IMR-90 (cell line): Measurements from ENCODE around the gene CD300C. TPM values are rescaled to one million over a fixed set of nuclear protein-coding genes. Genes with fewer than 3 reads are reported as not detected.

ENCODE experiments used
- ATAC-seq: fragments of 200-7000 bp; cut with Tn5 transposase; 2 replicates; pipeline ENCODE4 v1.9.1; 2020; ENCODE audit warnings: low read depth, mild to moderate bottlenecking, moderate library complexity
- BruUV-seq: library from RNA; stranded (reverse); fragments of 400-500 nt; replicated peaks from 2 replicates; lab custom pipeline; 2021; lab: Mats Ljungman, UMichigan
- CTCF ChIA-PET: fragments of 300-600 bp; formaldehyde crosslinking; extraction: SDS; loops from one replicate; lab custom pipeline; 2021; ENCODE audit warnings: antibody characterized with exemption; lab: Yijun Ruan, JAX
- POLR2A ChIA-PET: fragments of 300-600 bp; sonication (Branson Sonifier 250); formaldehyde crosslinking; loops from one replicate; lab custom pipeline; 2022; ENCODE audit warnings: antibody characterized with exemption; ENCODE audit not compliant: unreplicated experiment; lab: Charles Lee
- DNase-seq: peaks from one replicate; pipeline ENCODE4 v3.0.0; 2013
- H2AFZ ChIP-seq: replicated peaks from 2 replicates; pipeline ENCODE3; 2013; ENCODE audit warnings: low read length, mild to moderate bottlenecking; ENCODE audit not compliant: poor library complexity
- H2AK5ac ChIP-seq: 2 replicates; pipeline ENCODE4 v1.6.1; 2013; ENCODE audit warnings: low read depth, low read length, inconsistent platforms
- H2AK9ac ChIP-seq: replicated peaks from 2 replicates; pipeline ENCODE3; 2013; ENCODE audit warnings: mild to moderate bottlenecking, low read depth, low read length, moderate library complexity; ENCODE audit not compliant: poor library complexity
- H2BK120ac ChIP-seq: 2 replicates; pipeline ENCODE4 v1.6.1; 2013; ENCODE audit warnings: low read depth, low read length, inconsistent platforms
- H2BK15ac ChIP-seq: 3 replicates; pipeline ENCODE4 v1.6.1; 2013; ENCODE audit warnings: low read depth, low read length, inconsistent platforms
- H2BK20ac ChIP-seq: 2 replicates; pipeline ENCODE4 v1.6.1; 2013; ENCODE audit warnings: low read depth, mild to moderate bottlenecking, inconsistent platforms, low read length, moderate library complexity
- H2BK5ac ChIP-seq: 2 replicates; pipeline ENCODE4 v1.6.1; 2013; ENCODE audit warnings: mild to moderate bottlenecking, low read depth, low read length, inconsistent platforms; ENCODE audit not compliant: poor library complexity, severe bottlenecking
- H3K14ac ChIP-seq: replicated peaks from 2 replicates; pipeline ENCODE4 v1.6.1; 2013; ENCODE audit warnings: low read depth, low read length, inconsistent platforms
- H3K18ac ChIP-seq: 2 replicates; pipeline ENCODE4 v1.6.1; 2013; ENCODE audit warnings: low read depth, low read length, control low read depth
- H3K23ac ChIP-seq: 2 replicates; pipeline ENCODE4 v1.6.1; 2013; ENCODE audit warnings: low read depth, low read length, inconsistent platforms
- H3K27ac ChIP-seq: 2 replicates; pipeline ENCODE4 v1.5.1; 2013; ENCODE audit warnings: mild to moderate bottlenecking, control low read depth, low read length; ENCODE audit not compliant: insufficient read depth
- H3K27me3 ChIP-seq: 2 replicates; pipeline ENCODE4 v1.6.1; 2013; ENCODE audit warnings: low read length; ENCODE audit not compliant: control insufficient read depth, insufficient read depth
- H3K36me3 ChIP-seq: 2 replicates; pipeline ENCODE4 v1.6.1; 2013; ENCODE audit warnings: low read length, mixed read lengths; ENCODE audit not compliant: control insufficient read depth, insufficient read depth
- H3K4ac ChIP-seq: 2 replicates; pipeline ENCODE4 v1.6.1; 2013; ENCODE audit warnings: low read depth, low read length, inconsistent platforms
- H3K4me1 ChIP-seq: 2 replicates; pipeline ENCODE4 v1.6.1; 2013; ENCODE audit warnings: low read length, mixed read lengths; ENCODE audit not compliant: control insufficient read depth, insufficient read depth
- H3K4me2 ChIP-seq: 2 replicates; pipeline ENCODE4 v1.6.1; 2013; ENCODE audit warnings: low read depth, mild to moderate bottlenecking, control low read depth, low read length, moderate library complexity
- H3K4me3 ChIP-seq: 2 replicates; pipeline ENCODE4 v1.5.1; 2013; ENCODE audit warnings: low read depth, mild to moderate bottlenecking, control low read depth, low read length, moderate library complexity; ENCODE audit not compliant: insufficient read depth
- H3K56ac ChIP-seq: 2 replicates; pipeline ENCODE4 v1.6.1; 2013; ENCODE audit warnings: low read length, inconsistent platforms; ENCODE audit not compliant: insufficient read depth; ENCODE audit errors: extremely low read depth
- H3K79me1 ChIP-seq, 2 experiments: 2 replicates each; pipeline ENCODE4 v1.6.1; 2013; ENCODE audit warnings: low read length in 2 of 2, inconsistent platforms in 1 of 2, low read depth in 1 of 2
- H3K9ac ChIP-seq: 2 replicates; pipeline ENCODE4 v1.6.1; 2013; ENCODE audit warnings: low read depth, low read length, control low read depth
- H3K9me1 ChIP-seq: 2 replicates; pipeline ENCODE4 v1.6.1; 2013; ENCODE audit warnings: low read length, inconsistent platforms; ENCODE audit not compliant: insufficient read depth
- H3K9me3 ChIP-seq: 2 replicates; pipeline ENCODE4 v1.6.1; 2013; ENCODE audit warnings: low read length; ENCODE audit not compliant: control insufficient read depth, insufficient read depth
- H4K20me1 ChIP-seq: 2 replicates; pipeline ENCODE4 v1.6.1; 2013; ENCODE audit warnings: low read length, inconsistent platforms; ENCODE audit not compliant: insufficient read depth
- H4K5ac ChIP-seq: 2 replicates; pipeline ENCODE4 v1.6.1; 2013; ENCODE audit warnings: mild to moderate bottlenecking, low read depth, low read length, control low read depth
- H4K8ac ChIP-seq, 2 experiments: 2 replicates each; pipeline ENCODE4 v1.6.1; 2013; ENCODE audit warnings: low read depth in 2 of 2, low read length in 2 of 2, control low read depth in 1 of 2, inconsistent platforms in 1 of 2
- H4K91ac ChIP-seq: 2 replicates; pipeline ENCODE4 v1.6.1; 2013; ENCODE audit warnings: low read depth, low read length, inconsistent platforms; ENCODE audit not compliant: insufficient read depth
- MAZ ChIP-seq: IDR thresholded peaks from 2 replicates; pipeline ENCODE4 v1.6.1; 2012; ENCODE audit warnings: low read depth, mild to moderate bottlenecking, low read length, improper control_type of control experiment, moderate library complexity, borderline replicate concordance
- WGBS, 2 experiments: methylation state at CpG; one replicate each; pipeline versions ENCODE4 v1.1.5 to v1.1.7; 2013; ENCODE audit warnings: missing lambda C conversion rate in 2 of 2; ENCODE audit not compliant: insufficient read length in 1 of 2; ENCODE audit errors: extremely low coverage in 2 of 2; 5-methylcytosine and 5-hydroxymethylcytosine counted together
- dilution Hi-C: fragments of 300-500 bp; cut with HindIII; formaldehyde crosslinking; loops from one replicate; pipeline ENCODE4 v1.14.3; 2018; ENCODE audit warnings: low sequenced_read_pairs; ENCODE audit not compliant: unreplicated experiment
- in situ Hi-C: fragments of 300-500 bp; cut with MboI; formaldehyde crosslinking; loops from 3 replicates; pipeline ENCODE4 v1.14.3; 2019; ENCODE audit warnings: low sequenced_read_pairs, inconsistent platforms, mixed read lengths
- intact Hi-C: fragments of 100-400 bp; cut with micrococcal nuclease; formaldehyde crosslinking; loops from 2 replicates; pipeline ENCODE4 v1.10.0; 2022
- polyA plus RNA-seq, 3 experiments: library from polyadenylated mRNA; depleted of rRNA; stranded (reverse); fragments of >200 nt; gene quantifications; 2 replicates each; pipeline ENCODE4 v1.2.3, GENCODE V29; 2012; ENCODE audit warnings: low replicate concordance in 1 of 3
- total RNA-seq: library from RNA; depleted of rRNA; stranded (reverse); fragments of >200 nt; gene quantifications from 2 replicates; pipeline ENCODE4 v1.2.3, GENCODE V29; 2012

The CD300C gene
- total and polyA plus RNA-seq, 2 of the 4 experiments (the other 2 are of a cell fraction): not detected

DNA sequence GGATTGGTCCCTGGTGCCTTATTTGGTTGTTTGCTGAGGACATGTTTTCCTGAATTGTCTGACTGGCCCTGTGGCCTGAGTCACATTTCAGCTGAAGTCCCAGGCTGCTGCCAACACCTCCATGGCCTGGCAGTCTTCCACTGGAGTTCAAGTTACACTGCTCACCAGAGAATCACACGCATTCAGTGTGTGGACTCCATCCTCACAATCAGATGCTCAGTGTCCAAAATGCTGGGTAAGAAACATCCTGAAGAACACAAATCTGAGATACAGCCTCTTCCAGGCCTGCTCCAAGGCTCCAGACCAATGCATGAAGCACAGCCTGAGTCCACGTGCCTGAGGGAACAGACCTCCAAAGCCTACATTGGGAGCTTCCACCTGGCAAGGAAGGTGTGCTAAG is 33.9 kb downstream of the CD300C start:
- no CpG with 5 or more reads among the region's 2 CpGs for WGBS, 2 experiments
- Histone ChIP-seq H3K56ac (no peak overlapping the region), H2AK9ac (no peak overlapping the region), H3K4me1 (no peaks in the 10 kb centered on the region), H3K23ac (no peak overlapping the region), H4K20me1 (no peaks in the 10 kb centered on the region), H2AK5ac (no peak overlapping the region), H3K4me2 (no peak overlapping the region), H3K9me1 (no peaks in the 10 kb centered on the region), H2BK120ac (no peak overlapping the region), H4K91ac (no peak overlapping the region), H3K27ac (no peak overlapping the region), H3K4ac (no peak overlapping the region), H3K14ac (no peak overlapping the region), H3K36me3 (no peaks in the 10 kb centered on the region), H3K9me3 (peaks cover 33% of the 10 kb centered on the region), H3K4me3 (no peak overlapping the region), H4K5ac (no peak overlapping the region), H2BK5ac (no peak overlapping the region), H4K8ac (no peak overlapping the region), H3K18ac (no peak overlapping the region), H3K79me1 (no peaks in the 10 kb centered on the region), H2BK15ac (no peak overlapping the region), H3K27me3 (no peaks in the 10 kb centered on the region), H2BK20ac (no peak overlapping the region), H2AFZ (no peak overlapping the region), H3K9ac (no peak overlapping the region)
- ChIA-PET CTCF (no interaction called here), POLR2A (no interaction called here)
- ATAC-seq (no peak), DNase-seq (no peak)
- intact Hi-C loops (no loop called here), dilution Hi-C loops (no loop called here), in situ Hi-C loops (no loop called here)
- no peak for TF ChIP-seq MAZ
- BruUV-seq: no TSS peak
